GOT3 (cell line): ENCODE results near the gene C5orf58.

Experiments used
- DNase-seq: peaks from one replicate; lab custom pipeline; 2025; ENCODE audit warnings: mixed read lengths; lab: John Stamatoyannopoulos, UW

Gene C5orf58

GRCh38 chr5:170283296-170283695, 50.5 kb downstream of the C5orf58 start:
- no peak for DNase-seq

DNA sequence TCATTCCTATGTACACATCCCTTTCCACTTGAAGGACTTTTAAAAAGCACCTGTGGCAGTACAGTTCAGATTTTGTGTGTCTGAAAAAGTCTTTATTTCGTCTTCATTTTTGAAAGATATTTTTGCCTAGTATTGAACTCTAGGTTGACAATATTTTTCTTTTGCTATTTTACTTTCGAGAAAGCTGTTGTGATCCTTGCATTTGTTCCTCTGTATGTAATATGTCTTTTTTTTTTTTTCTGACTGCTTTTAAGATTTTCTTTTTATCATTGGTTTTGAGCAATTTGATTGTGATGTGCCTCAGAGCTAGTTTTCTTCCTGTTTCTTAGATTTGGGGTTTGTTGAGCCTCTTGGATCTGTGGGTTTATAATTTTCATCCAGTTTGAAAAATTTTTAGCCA, 51.4 kb downstream of the C5orf58 start:
- no peak for DNase-seq

DNA sequence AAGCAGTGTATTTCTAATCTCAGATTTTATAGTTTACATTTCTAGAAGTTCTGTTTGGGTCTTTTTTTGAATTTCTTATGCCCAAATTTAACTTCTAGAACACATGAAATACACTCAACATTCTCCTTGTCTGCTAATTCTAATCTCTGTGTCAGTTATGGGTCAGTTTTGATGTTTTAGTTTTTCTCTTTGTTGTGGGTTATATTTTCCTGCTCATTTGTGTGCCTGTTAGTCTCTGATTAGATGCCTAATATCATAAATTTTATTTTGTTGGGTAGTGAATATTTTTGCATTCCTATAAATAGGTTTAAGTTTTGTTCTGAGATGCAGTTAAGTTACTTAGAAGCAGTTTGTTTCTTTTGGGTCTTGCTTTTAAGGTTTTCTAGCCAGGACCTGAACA, 52.4 kb downstream of the C5orf58 start:
- DNase-seq: no peak

- no peak for DNase-seq
These were observed 53.7 kb downstream of the C5orf58 start for GRCh38 chr5:170286386-170286925.

GRCh38 chr5:170287532-170287931, 54.7 kb downstream of the C5orf58 start:
- no peak for DNase-seq

GRCh38 chr5:170288151-170288550, 55.4 kb downstream of the C5orf58 start:
- DNase-seq: no peak

- no peak for DNase-seq
These were observed 55.8 kb downstream of the C5orf58 start for GRCh38 chr5:170288551-170288950.

DNA sequence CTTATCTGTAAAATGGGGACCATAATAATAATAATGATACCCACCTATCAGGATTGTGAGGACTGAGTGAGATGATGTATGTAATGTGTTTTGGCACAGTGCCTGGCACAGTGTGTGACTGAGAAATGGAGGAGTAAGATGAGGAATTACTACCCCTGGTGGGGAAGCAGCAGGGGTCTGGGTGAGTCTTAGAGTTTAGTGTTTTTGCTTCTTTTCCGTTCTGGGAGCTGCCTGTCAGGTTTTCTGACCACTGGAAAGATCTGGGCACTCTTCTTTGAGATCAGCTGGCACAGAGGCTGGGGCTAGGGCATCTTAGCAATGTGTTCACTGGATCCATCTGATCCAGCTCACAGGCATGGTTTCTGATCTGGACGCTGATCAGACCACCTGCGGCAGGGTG, 56.3 kb downstream of the C5orf58 start:
- DNase-seq: no peak

GRCh38 chr5:170289764-170290163, 57.0 kb downstream of the C5orf58 start:
- no peak for DNase-seq

GRCh38 chr5:170290498-170290897, 57.7 kb downstream of the C5orf58 start:
- no peak for DNase-seq

- DNase-seq: no peak
These were observed 59.7 kb downstream of the C5orf58 start for GRCh38 chr5:170292179-170293104.

- DNase-seq: no peak
These were observed 60.5 kb downstream of the C5orf58 start for GRCh38 chr5:170293273-170293672.

DNA sequence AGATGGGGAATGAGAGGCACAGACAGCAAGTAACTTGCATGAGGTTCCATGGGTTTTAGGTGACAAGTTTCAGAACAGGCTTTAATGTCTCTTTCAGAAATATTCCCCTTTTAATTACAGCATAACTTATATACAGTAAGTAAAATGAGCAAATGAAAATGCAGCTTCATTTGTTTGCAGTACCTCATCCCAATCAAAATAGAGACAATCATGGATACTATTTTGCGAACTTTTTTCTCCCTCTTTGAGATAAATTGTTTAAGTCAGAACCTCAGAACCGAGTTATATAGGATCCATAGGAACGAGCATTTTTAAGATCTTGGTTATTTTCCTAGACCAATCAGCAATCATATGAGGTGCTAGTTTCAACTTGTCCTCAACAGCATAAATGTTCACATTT, 61.3 kb downstream of the C5orf58 start:
- DNase-seq: no peak

GRCh38 chr5:170294556-170294955, 61.8 kb downstream of the C5orf58 start:
- DNase-seq: no peak
